ENCODE data around the gene ATP2B2. TPM values are rescaled to one million over a fixed set of nuclear protein-coding genes. Genes with fewer than 3 reads are reported as not detected.

ATP2B2 gene
- total and polyA plus RNA-seq, 2 donors (not counting 1 experiment from before 2014, with no cell fraction given): not detected

DNA sequence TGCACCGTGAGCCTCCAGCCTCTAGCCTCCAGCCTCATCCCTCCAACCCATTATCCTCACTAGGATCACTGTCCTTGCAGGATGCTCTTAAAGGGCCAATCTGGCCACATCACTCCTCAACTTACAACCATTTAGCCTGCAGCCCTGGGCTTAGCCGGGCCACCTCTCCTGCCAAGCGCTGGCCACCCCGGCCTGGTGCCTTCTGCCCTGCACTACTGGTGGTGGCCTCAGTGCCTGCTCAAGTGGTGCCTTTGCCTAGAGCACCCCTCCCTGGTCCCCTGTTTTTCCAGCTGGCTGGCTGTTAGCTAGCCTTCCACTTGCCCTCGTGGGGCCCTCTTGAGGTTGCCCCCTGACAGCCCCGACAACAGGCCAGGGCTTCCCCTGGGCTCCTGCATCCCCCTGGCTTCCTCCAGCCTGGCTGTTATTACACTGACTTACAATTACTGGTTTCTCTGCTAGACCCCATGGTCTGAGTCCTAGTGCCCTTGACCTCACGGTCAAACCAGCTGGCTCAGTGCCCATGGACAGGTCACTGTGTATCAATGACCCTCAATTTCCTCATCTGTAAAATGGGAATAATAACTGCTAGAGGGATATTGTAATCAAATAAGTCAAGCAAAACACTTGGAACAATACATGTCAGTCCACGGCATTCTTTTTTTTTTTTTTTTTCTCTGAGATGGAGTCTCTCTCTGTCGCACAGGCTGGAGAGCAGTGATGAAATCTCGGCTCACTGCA, 15.5 kb downstream of the ATP2B2 start:
- Histone ChIP-seq H3K9ac (ENCODE audit: low read length) (no peak overlapping the region), H3K79me2 (ENCODE audit: control insufficient read depth, insufficient read depth, low read length) (no peaks in the 10 kb centered on the region), H3K27me3 (replicated peaks in 1 of 4; ENCODE audit: control extremely low read depth in 1 of 4, control insufficient read depth in 3 of 4, insufficient read depth in 4 of 4, low read length in 3 of 4) (no peaks in the 10 kb centered on the region), H3K9me3 (ENCODE audit: control extremely low read depth in 1 of 3, control insufficient read depth in 2 of 3, insufficient read depth in 1 of 3, low read length in 2 of 3) (peaks cover 0 to 2% (median 0%) of the 10 kb centered on the region in 3 donors), H3K27ac (ENCODE audit: low read length in 2 of 2) (no peak overlapping the region), H3K36me3 (replicated peaks in 1 of 2; ENCODE audit: control extremely low read depth in 1 of 2, control insufficient read depth in 1 of 2, extremely low read depth in 1 of 2, insufficient read depth in 2 of 2, low read length in 1 of 2) (no peaks in the 10 kb centered on the region), H2AFZ (ENCODE audit: insufficient read depth, low read depth, low read length, poor library complexity, severe bottlenecking) (no peak overlapping the region), H3K4me3 (ENCODE audit: control extremely low read depth in 1 of 5, extremely low read depth in 1 of 5, insufficient read depth in 1 of 5, low read depth in 2 of 5, low read length in 4 of 5) (no peak overlapping the region), H4K20me1 (ENCODE audit: control insufficient read depth, insufficient read depth, low read length, poor library complexity, severe bottlenecking) (no peaks in the 10 kb centered on the region), H3K4me2 (replicated peaks; ENCODE audit: low read depth, low read length, poor library complexity, severe bottlenecking) (no peak overlapping the region), H3K4me1 (ENCODE audit: control insufficient read depth in 2 of 2, insufficient read depth in 2 of 2, low read length in 2 of 2) (no peaks in the 10 kb centered on the region)
- no peak overlapping the region for H3K27ac Mint-ChIP-seq
- WGBS (ENCODE audit: insufficient coverage): 88% methylated on average over 7 of the region's 10 CpGs
- ChIA-PET POLR2A (interaction anchor here (0.5 kb wide), 1 partner anchor 39 kb away, joined by 4 read pairs; no protein-coding TSS in a partner anchor), CTCF (no interaction called here)
- intact Hi-C loops (cut with micrococcal nuclease): no loop called here
- ATAC-seq (ENCODE audit: low read depth) (no peak), DNase-seq (no peak)
- TF ChIP-seq, protein P1, sequence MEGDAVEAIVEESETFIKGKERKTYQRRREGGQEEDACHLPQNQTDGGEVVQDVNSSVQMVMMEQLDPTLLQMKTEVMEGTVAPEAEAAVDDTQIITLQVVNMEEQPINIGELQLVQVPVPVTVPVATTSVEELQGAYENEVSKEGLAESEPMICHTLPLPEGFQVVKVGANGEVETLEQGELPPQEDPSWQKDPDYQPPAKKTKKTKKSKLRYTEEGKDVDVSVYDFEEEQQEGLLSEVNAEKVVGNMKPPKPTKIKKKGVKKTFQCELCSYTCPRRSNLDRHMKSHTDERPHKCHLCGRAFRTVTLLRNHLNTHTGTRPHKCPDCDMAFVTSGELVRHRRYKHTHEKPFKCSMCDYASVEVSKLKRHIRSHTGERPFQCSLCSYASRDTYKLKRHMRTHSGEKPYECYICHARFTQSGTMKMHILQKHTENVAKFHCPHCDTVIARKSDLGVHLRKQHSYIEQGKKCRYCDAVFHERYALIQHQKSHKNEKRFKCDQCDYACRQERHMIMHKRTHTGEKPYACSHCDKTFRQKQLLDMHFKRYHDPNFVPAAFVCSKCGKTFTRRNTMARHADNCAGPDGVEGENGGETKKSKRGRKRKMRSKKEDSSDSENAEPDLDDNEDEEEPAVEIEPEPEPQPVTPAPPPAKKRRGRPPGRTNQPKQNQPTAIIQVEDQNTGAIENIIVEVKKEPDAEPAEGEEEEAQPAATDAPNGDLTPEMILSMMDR (IDR thresholded peaks at IDR 0.05): no peak
- TF ChIP-seq EZH2 (IDR thresholded peaks at IDR 0.05; ENCODE audit: borderline replicate concordance, insufficient read depth, low read depth, low read length, poor library complexity, severe bottlenecking): no peak
- H3K27me3 Mint-ChIP-seq: peaks cover 8% of the 10 kb centered on the region
- H3K4me1 Mint-ChIP-seq: no peaks in the 10 kb centered on the region
- no peak overlapping the region for H3K4me3 Mint-ChIP-seq
- H3K9me3 Mint-ChIP-seq (ENCODE audit: insufficient read depth): no peaks in the 10 kb centered on the region

DNA sequence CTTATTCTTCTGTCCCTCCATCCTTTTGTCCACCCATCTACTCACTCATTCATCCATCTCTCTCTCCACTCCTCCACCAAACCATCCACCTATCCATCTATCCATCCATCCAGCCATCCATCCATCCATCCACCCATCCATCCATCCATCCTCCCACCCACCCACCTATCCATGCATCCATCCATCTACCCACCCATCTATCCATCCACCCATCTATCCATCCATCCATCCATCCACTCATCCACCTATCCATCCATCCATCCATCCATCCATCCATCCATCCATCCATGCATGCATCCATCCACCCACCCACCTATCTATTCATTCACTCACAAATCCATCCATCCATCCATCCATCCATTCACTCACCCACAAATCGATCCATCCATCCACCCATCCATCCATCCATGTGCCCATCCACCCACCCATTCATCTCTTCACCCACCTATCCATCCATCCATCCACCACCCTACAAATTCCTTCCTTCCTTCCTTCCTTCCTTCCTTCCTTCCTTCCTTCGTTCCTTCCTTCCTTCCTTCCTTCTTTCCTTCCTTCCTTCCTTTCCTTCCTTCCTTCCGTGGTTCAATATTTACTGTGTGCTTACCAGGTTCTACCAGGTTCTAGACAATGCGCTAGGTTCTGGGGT, 17.3 kb downstream of the ATP2B2 start:
- H3K4me3 ChIP-seq (ENCODE audit: control extremely low read depth in 1 of 5, extremely low read depth in 1 of 5, insufficient read depth in 1 of 5, low read depth in 2 of 5, low read length in 4 of 5): no peak overlapping the region
- intact Hi-C loops (cut with micrococcal nuclease): no loop called here
- WGBS (ENCODE audit: insufficient coverage): 93% methylated on average over 2 of the region's 4 CpGs
- H3K27me3 ChIP-seq (replicated peaks in 1 of 4; ENCODE audit: control extremely low read depth in 1 of 4, control insufficient read depth in 3 of 4, insufficient read depth in 4 of 4, low read length in 3 of 4): no peaks in the 10 kb centered on the region
- peaks cover 0 to 2% (median 0%) of the 10 kb centered on the region in 3 donors for H3K9me3 ChIP-seq (ENCODE audit: control extremely low read depth in 1 of 3, control insufficient read depth in 2 of 3, insufficient read depth in 1 of 3, low read length in 2 of 3)
- CTCF ChIA-PET: no interaction called here
- H3K27ac ChIP-seq (ENCODE audit: low read length in 2 of 2): no peak overlapping the region
- H3K4me1 Mint-ChIP-seq: no peaks in the 10 kb centered on the region
- no peaks in the 10 kb centered on the region for H4K20me1 ChIP-seq (ENCODE audit: control insufficient read depth, insufficient read depth, low read length, poor library complexity, severe bottlenecking)
- ATAC-seq (ENCODE audit: low read depth): no peak
- no peaks in the 10 kb centered on the region for H3K79me2 ChIP-seq (ENCODE audit: control insufficient read depth, insufficient read depth, low read length)
- H3K4me1 ChIP-seq (ENCODE audit: control insufficient read depth in 2 of 2, insufficient read depth in 2 of 2, low read length in 2 of 2): no peaks in the 10 kb centered on the region
- H3K4me3 Mint-ChIP-seq: no peak overlapping the region
- H3K9ac ChIP-seq (ENCODE audit: low read length): no peak overlapping the region
- H3K9me3 Mint-ChIP-seq (ENCODE audit: insufficient read depth): no peaks in the 10 kb centered on the region
- H2AFZ ChIP-seq (ENCODE audit: insufficient read depth, low read depth, low read length, poor library complexity, severe bottlenecking): no peak overlapping the region
- no peak for DNase-seq
- TF ChIP-seq, protein P1 (IDR thresholded peaks at IDR 0.05): no peak
- TF ChIP-seq EZH2 (IDR thresholded peaks at IDR 0.05; ENCODE audit: borderline replicate concordance, insufficient read depth, low read depth, low read length, poor library complexity, severe bottlenecking): no peak
- peaks cover 7% of the 10 kb centered on the region for H3K27me3 Mint-ChIP-seq
- H3K27ac Mint-ChIP-seq: no peak overlapping the region
- POLR2A ChIA-PET: no interaction called here
- no peaks in the 10 kb centered on the region for H3K36me3 ChIP-seq (replicated peaks in 1 of 2; ENCODE audit: control extremely low read depth in 1 of 2, control insufficient read depth in 1 of 2, extremely low read depth in 1 of 2, insufficient read depth in 2 of 2, low read length in 1 of 2)
- no peak overlapping the region for H3K4me2 ChIP-seq (replicated peaks; ENCODE audit: low read depth, low read length, poor library complexity, severe bottlenecking)

All from B cell (primary cell).